C4-2B (cell line): ENCODE measurements around the gene CACNA1B.

Experiments
- H3K27ac ChIP-seq: fragments of 450-650 bp; 2 replicates; pipeline ENCODE4 v1.5.1; 2017
- CTCF ChIP-seq: fragments of 450-650 bp; conservative IDR thresholded peaks from 2 replicates; pipeline ENCODE4 v1.5.1; 2017; ENCODE audit warnings: mild to moderate bottlenecking
- ZFX ChIP-seq: fragments of 450-650 bp; IDR thresholded peaks from 2 replicates; pipeline ENCODE4 v1.6.1; 2017

CACNA1B gene

GRCh38 chr9:138010861-138011260, 133.3 kb downstream of the CACNA1B start:
- no peak for TF ChIP-seq CTCF
- TF ChIP-seq ZFX: no peak

GRCh38 chr9:138011951-138012500, 134.4 kb downstream of the CACNA1B start:
- no peak for TF ChIP-seq CTCF
- no peak for TF ChIP-seq ZFX
- H3K27ac ChIP-seq: no peak overlapping the region

More at GRCh38 chr9:138010861-138011260, 133.3 kb downstream of the CACNA1B start:
- H3K27ac ChIP-seq: no peak overlapping the region

GRCh38 chr9:138013273-138013672, 135.7 kb downstream of the CACNA1B start:
- H3K27ac ChIP-seq: no peak overlapping the region
- TF ChIP-seq CTCF: no peak

GRCh38 chr9:138013836-138014562, 136.4 kb downstream of the CACNA1B start:
- TF ChIP-seq CTCF: no peak
- TF ChIP-seq ZFX: no peak
- no peak overlapping the region for H3K27ac ChIP-seq

GRCh38 chr9:138014563-138014945, 137.0 kb downstream of the CACNA1B start:
- no peak overlapping the region for H3K27ac ChIP-seq
- no peak for TF ChIP-seq ZFX
- TF ChIP-seq CTCF: no peak

- TF ChIP-seq CTCF (no peak), ZFX (no peak)
- H3K27ac ChIP-seq: no peak overlapping the region
These were observed 137.6 kb downstream of the CACNA1B start for GRCh38 chr9:138015021-138015829.
